Raji (cell line): Measurements from ENCODE around the gene MAP3K5.

ENCODE experiments used
- POLR2A ChIP-seq: IDR thresholded peaks from 2 replicates; pipeline ENCODE4 v1.6.1; 2011; ENCODE audit warnings: low read depth, low read length, control low read depth; ENCODE audit not compliant: insufficient read depth

The MAP3K5 gene

GRCh38 chr6:136611746-136612145 is 180.5 kb downstream of the MAP3K5 start:
- TF ChIP-seq POLR2A: no peak

GRCh38 chr6:136611133-136611532 is 181.1 kb downstream of the MAP3K5 start:
- no peak for TF ChIP-seq POLR2A

- TF ChIP-seq POLR2A: no peak
Observed at GRCh38 chr6:136609873-136610706, 182.2 kb downstream of the MAP3K5 start.

- TF ChIP-seq POLR2A: no peak
Observed at GRCh38 chr6:136608991-136609390, 183.3 kb downstream of the MAP3K5 start.

- TF ChIP-seq POLR2A: no peak
Observed at GRCh38 chr6:136607932-136608772, 184.1 kb downstream of the MAP3K5 start.

- no peak for TF ChIP-seq POLR2A
Observed at GRCh38 chr6:136607204-136607931, 184.9 kb downstream of the MAP3K5 start.

GRCh38 chr6:136604928-136605510 is 187.3 kb downstream of the MAP3K5 start:
- TF ChIP-seq POLR2A: no peak

GRCh38 chr6:136604328-136604825 is 187.9 kb downstream of the MAP3K5 start:
- TF ChIP-seq POLR2A: no peak

GRCh38 chr6:136600818-136601217 is 191.5 kb downstream of the MAP3K5 start:
- TF ChIP-seq POLR2A: no peak

GRCh38 chr6:136599329-136600011 is 192.8 kb downstream of the MAP3K5 start:
- no peak for TF ChIP-seq POLR2A

GRCh38 chr6:136598048-136598447 is 194.2 kb downstream of the MAP3K5 start:
- no peak for TF ChIP-seq POLR2A

GRCh38 chr6:136594671-136595070 is 197.6 kb downstream of the MAP3K5 start:
- no peak for TF ChIP-seq POLR2A

GRCh38 chr6:136593748-136594490 is 198.4 kb downstream of the MAP3K5 start:
- TF ChIP-seq POLR2A: no peak
